HL-60 (cell line): Measurements from ENCODE around the gene GDAP1L1.

Experiments used
- DNase-seq, 2 experiments: peaks; one replicate each; pipeline ENCODE4 v3.0.0-alpha.2; 2010 to 2020; ENCODE audit warnings: low read depth in 1 of 2, low spot score in 1 of 2
- H3K27ac ChIP-seq: fragments of 250-450 bp; sonication (Bioruptor Pico); replicated peaks from 2 replicates; pipeline ENCODE4 v1.5.1; 2020; ENCODE audit warnings: mild to moderate bottlenecking, moderate library complexity
- H3K27me3 ChIP-seq: fragments of 250-450 bp; sonication (Bioruptor Pico); 2 replicates; pipeline ENCODE4 v1.5.1; 2021; ENCODE audit warnings: mild to moderate bottlenecking, moderate library complexity; ENCODE audit not compliant: insufficient read depth, poor library complexity, severe bottlenecking
- H3K4me3 ChIP-seq: replicated peaks from 2 replicates; pipeline ENCODE4 v1.5.1; 2011; ENCODE audit warnings: mild to moderate bottlenecking, control low read depth, low read length; ENCODE audit not compliant: insufficient read depth
- CTCF ChIP-seq: IDR thresholded peaks from one replicate; pipeline ENCODE4 v1.5.1; 2011; ENCODE audit warnings: low read length, control low read depth, inconsistent platforms; ENCODE audit not compliant: insufficient read depth
- GABPA ChIP-seq: IDR thresholded peaks from 2 replicates; pipeline ENCODE4 v1.6.1; 2012; ENCODE audit warnings: low read depth
- POLR2AphosphoS5 ChIP-seq: IDR thresholded peaks from 2 replicates; pipeline ENCODE4 v1.6.1; 2012; ENCODE audit warnings: low read depth
- REST ChIP-seq: IDR thresholded peaks from 2 replicates; pipeline ENCODE4 v1.6.1; 2012; ENCODE audit warnings: low read depth; ENCODE audit not compliant: insufficient replicate concordance
- SPI1 ChIP-seq: IDR thresholded peaks from 2 replicates; pipeline ENCODE4 v1.6.1; 2012; ENCODE audit warnings: low read depth, mild to moderate bottlenecking, borderline replicate concordance

Gene GDAP1L1

GRCh38 chr20:44222027-44222426, 25.1 kb upstream of the GDAP1L1 start:
- TF ChIP-seq POLR2AphosphoS5, result no peak
- DNase-seq, result no peak
- Histone ChIP-seq H3K27ac (no peak overlapping the region), H3K4me3 (no peak overlapping the region), H3K27me3 (no peaks in the 10 kb centered on the region)

- Histone ChIP-seq H3K4me3 (no peak overlapping the region), H3K27ac (no peak overlapping the region), H3K27me3 (no peaks in the 10 kb centered on the region)
- TF ChIP-seq POLR2AphosphoS5, result no peak
- no peak for DNase-seq
These were observed 24.3 kb upstream of the GDAP1L1 start for GRCh38 chr20:44222633-44223368.

- H3K27me3 ChIP-seq, result no peaks in the 10 kb centered on the region
- no peak overlapping the region for H3K4me3 ChIP-seq
- TF ChIP-seq GABPA (no peak), POLR2AphosphoS5 (no peak), SPI1 (no peak), CTCF (no peak)
- DNase-seq, result no peak
- no peak overlapping the region for H3K27ac ChIP-seq
These were observed 23.4 kb upstream of the GDAP1L1 start for GRCh38 chr20:44223721-44224120.

GRCh38 chr20:44224637-44225036, 22.5 kb upstream of the GDAP1L1 start:
- Histone ChIP-seq H3K4me3 (no peak overlapping the region), H3K27me3 (no peaks in the 10 kb centered on the region), H3K27ac (no peak overlapping the region)
- no peak for TF ChIP-seq GABPA
- no peak for TF ChIP-seq CTCF
- TF ChIP-seq REST, result no peak
- no peak for TF ChIP-seq POLR2AphosphoS5
- TF ChIP-seq SPI1, result no peak
- DNase-seq, result no peak

- Histone ChIP-seq H3K27me3 (no peaks in the 10 kb centered on the region), H3K27ac (no peak overlapping the region), H3K4me3 (no peak overlapping the region)
- no peak for TF ChIP-seq REST
- no peak for TF ChIP-seq SPI1
- TF ChIP-seq CTCF, result no peak
- TF ChIP-seq GABPA, result no peak
- TF ChIP-seq POLR2AphosphoS5, result no peak
- no peak for DNase-seq
These were observed 18.4 kb upstream of the GDAP1L1 start for GRCh38 chr20:44228465-44229258.
